Dermis microvascular lymphatic vessel endothelial cell (primary cell): ENCODE data around the gene MACROD1. TPM values are rescaled to one million over a fixed set of nuclear protein-coding genes. Genes with fewer than 3 reads are reported as not detected.

Experiments
- DNase-seq, 2 donors: peaks; one replicate each; pipeline versions ENCODE4 v3.0.0 to v3.0.0-alpha.2; 2010; ENCODE audit warnings: low read depth in 2 of 2
- total RNA-seq: library from RNA; depleted of rRNA; stranded (reverse); fragments of >200 nt; gene quantifications from 2 replicates; pipeline ENCODE4 v1.2.1, GENCODE V29; 2014

MACROD1 gene
- total RNA-seq, 1 donor from 2014 or later, result 23.1 TPM

DNA sequence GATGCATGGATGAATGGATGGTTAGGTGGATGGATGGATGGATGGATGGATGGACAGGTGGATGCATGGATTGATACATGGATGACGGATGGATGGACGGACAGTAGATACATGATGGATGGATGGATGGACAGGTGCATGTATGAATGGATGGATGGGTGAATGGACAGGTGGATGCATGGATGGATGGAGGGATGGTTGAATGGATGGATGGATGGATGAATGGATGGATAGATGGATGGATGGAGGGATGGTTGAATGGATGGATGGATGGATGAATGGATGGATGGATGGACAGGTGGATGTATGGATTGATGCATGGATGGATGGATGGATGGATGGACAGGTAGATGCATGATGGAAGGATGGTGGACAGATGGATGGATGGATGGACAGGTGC is 51.7 kb downstream of the MACROD1 start:
- DNase-seq, result no peak

DNA sequence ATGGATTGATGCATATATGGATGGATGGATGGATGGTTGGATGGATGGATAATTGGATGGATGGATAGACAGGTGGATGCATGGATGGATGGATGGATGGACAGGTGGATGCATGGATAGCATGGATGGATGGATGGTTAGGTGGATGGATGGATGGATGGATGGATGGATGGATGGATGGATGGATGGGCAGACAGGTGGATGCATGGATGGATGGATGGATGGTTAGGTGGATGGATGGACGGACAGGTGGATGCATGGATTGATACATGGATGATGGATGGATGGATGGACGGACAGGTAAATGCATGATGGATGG is 52.5 kb downstream of the MACROD1 start:
- DNase-seq, result no peak

DNA sequence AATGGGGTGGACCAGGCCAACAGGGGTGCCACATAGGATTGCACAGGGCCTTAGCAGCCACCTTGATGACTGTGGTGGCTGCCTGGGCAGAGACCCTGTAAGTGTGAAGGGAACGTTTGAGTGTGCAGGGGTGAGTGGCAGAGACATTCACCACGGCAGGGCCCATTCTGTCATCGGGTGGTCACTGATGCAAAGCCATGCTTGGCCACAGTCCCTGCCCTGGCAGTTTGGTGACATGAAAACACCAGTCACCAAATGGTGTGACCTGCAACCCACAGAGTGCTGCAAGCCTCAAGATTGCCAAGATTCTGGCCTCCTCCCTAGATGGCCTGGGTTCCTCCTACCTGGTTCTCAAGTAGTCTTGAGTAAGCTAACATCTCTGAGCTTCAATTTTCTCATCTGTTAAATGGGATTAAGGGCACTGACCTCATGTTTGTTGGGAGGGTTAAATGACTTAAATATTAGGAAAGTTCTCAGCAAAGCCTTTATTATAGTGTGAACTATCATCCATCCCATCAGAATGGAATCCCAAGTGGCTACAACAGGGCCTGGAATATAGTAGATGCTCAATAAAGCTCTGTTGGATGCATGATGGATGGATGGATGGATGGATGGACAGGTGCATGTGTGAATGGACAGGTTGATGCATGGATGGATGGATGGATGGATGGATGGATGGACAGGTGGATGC is 53.0 kb downstream of the MACROD1 start:
- no peak for DNase-seq

GRCh38 chr11:64110465-64111375 is 55.2 kb downstream of the MACROD1 start:
- DNase-seq, result no peak

- DNase-seq, result no peak
Measured at GRCh38 chr11:64109332-64109731, 56.6 kb downstream of the MACROD1 start.

- DNase-seq, result no peak
Measured at GRCh38 chr11:64107303-64107702, 58.6 kb downstream of the MACROD1 start.

DNA sequence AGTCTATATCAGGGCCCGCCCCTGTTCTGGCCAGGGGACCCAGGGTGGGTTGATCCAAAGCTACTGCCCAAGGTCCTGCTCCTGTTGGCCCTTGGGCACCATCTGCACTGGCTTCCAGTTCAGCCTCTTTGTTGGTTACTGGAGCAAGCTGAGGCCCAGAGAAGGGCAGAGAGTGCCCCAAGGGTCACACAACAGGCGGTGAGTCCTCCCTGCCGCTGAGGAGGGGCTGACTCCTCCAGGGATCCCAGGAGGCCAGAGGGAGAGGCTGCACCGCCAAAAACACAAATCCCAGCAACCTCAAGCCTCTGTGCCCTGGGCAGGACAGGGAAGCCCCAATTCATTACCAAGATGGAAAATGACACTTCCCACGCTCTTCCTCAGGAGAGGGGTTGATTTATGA is 61.3 kb downstream of the MACROD1 start:
- DNase-seq, result no peak

DNA sequence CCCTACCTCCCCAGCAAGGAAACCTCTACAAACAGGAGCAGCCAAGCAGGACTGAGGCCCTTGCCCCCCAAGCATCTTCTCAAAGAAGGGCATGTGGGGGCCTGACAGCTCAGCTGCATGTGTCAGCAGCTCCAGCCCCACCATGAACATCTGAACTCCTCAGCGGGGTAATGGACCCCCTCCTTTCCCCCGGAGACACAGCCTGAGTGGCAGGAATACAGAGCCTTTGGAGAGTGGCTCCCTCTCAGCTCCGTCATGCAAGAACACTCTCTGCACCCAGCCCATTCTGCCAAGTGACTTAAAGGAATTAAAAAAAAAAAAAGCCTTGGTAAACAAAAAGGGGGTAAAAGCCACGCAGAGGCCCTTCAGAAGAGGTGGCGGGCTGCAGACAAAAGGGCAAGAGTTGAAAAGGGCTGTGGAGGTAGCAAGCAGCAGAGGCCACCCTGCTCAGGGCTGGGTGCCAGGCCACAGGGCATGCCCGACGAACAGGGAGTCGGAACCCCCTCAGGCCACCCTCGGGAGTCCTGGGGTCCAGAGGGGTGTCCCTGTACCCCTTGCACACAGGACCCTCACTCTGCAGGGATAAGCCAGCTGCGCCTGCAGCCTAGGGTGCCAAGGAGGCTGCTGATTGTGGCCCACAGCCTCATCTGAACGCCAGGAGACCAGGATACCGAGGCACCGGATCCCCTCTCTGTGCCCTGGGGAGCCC is 62.5 kb downstream of the MACROD1 start:
- no peak for DNase-seq

DNA sequence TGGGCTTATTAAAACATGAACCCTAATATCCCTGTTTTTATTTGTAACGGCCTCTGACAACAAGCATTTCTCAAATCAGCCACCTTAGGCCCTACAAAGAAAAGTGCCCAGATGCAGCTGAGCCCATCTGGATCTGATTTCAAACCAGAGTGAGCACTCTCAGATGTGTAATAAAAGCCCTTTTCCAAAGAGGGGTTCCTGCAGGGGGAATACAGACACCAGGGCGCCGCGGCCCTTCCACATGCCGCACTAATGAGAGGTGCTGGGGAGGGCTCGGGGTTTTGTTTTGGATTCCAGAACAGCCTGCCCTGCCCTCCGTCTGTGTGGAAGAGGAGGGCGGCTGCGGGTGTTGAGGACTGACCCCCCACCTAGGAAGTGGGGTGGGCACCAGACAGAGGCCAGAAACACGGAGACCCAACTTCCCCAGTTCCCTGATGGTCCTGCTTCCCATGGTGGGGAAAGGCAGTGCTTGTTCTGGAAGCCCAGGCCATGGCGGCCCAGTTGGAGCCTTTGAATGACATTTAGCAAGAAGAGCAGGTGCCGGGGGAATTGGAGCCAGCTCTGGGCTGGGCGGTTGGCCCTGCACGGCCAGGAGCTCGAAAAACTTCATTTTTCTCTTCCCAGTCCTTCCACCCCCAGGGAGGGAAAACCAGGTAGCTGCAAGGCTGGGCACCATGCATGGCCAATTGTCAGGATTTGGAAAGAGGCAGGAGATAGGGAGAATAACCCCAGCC is 63.7 kb downstream of the MACROD1 start:
- no peak for DNase-seq

- no peak for DNase-seq
Measured at GRCh38 chr11:64101461-64101860, 64.5 kb downstream of the MACROD1 start.

- no peak for DNase-seq
Measured at GRCh38 chr11:64100782-64101353, 65.0 kb downstream of the MACROD1 start.

DNA sequence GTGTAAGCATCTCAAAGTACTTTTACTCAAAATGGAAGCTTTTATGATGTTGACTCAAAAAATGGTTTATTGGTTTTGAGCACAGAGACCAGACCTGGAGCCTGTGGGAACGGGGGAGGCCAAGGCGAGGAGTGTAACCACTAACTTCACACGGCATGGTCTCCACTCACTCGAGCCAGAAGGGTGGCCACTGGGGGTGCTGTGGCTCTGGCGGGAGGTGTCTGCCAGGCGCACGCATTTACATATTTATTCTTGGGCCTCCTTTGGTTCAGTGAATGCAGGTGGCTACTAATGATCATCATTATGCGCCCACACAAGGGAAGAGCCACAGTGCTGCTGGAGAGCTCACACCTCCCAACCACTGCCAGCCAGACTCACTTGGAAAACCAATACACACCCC is 65.6 kb downstream of the MACROD1 start:
- DNase-seq, result no peak

- no peak for DNase-seq
Measured at GRCh38 chr11:64099436-64099835, 66.5 kb downstream of the MACROD1 start.

DNA sequence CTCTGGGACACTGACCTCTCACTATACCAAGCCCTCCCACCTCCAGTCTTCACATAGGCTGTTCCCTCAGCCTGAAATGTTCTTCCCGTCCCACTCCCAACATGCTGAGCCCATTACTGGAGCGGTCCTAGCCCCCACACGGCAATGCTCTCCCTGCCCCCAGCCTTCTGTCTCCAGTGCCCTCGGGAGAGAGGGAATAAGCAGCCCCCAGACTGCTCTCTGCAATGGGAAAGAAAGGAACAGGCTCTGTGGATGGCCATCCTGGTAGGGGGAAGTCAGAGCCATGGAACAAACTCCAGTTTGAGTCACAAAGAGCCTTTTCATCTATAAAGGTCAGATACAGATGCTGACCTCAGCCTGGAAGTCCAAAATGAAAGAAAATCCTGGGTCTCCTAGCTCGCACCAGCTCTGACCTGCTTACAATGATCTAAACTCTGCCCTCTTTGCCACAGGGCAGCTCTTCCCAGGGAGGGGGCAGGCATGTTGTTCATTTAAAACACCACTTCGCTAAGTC is 67.5 kb downstream of the MACROD1 start:
- DNase-seq, result no peak

DNA sequence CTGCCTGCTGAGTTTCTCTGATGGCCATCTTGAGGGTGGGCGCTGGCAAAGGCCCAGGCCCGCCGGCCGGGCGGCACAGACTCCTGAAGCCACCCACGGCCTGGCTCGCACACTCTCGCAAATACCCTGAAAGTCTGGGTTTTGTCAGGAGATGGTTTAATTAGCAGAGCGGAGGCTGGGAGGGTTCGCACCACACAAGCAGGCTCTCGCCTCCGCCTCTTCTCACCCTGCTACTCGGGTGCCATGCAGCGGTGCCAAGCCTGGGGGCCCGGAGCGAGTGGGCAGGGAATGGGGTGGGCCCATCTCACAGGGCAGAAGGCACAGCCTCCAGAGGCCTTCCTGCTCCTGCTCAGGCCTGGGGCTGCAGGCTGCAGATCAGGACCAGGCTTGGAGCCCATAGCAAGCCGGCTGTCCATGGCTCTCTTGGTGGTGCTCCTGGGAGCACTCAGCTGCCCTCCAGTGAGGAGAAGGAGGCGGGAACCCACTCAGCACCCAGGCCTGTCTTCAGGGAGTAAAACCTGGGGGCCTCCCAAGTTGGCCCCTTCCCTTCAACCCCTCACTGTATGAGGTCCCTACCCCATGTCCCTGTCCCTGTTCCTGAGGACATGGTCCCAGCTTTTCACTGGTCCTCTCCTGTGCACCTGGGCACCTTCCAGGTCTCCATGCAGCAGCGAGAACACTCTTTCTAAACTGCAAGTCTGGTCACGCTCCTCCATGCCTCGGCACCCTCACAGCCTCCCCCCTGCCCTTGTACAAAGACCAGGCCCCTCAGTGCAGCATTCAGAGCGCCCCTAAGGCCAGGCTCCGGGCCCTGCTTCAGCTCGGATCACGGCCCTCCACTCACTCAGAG is 68.2 kb downstream of the MACROD1 start:
- DNase-seq, result no peak

- DNase-seq, result no peak
Measured at GRCh38 chr11:64096835-64097234, 69.1 kb downstream of the MACROD1 start.

DNA sequence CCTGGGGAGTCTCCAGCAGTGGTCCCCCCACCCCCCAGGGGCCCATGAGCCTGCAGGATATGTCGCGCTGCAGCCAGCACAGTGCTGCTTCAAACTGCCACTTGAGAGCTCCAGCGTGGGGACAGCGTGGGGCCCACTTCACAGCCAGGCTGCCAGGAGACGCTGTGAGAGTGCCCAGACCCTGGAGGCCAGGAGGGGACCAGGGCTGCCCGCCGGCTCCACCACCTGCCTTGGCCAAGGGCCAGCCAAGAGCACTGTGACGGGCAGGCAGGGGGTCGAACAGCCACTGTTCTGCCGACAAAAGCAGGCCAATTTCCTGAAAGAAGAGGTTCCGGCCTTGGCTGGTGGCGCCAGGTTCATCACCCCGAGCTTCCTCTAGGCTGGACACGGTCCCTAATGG is 70.0 kb downstream of the MACROD1 start:
- peak in 1 of 2 donors; percentile 22 for DNase-seq

- peak in 1 of 2 donors; percentile 10 for DNase-seq
Measured at GRCh38 chr11:64095273-64095817, 70.6 kb downstream of the MACROD1 start.

DNA sequence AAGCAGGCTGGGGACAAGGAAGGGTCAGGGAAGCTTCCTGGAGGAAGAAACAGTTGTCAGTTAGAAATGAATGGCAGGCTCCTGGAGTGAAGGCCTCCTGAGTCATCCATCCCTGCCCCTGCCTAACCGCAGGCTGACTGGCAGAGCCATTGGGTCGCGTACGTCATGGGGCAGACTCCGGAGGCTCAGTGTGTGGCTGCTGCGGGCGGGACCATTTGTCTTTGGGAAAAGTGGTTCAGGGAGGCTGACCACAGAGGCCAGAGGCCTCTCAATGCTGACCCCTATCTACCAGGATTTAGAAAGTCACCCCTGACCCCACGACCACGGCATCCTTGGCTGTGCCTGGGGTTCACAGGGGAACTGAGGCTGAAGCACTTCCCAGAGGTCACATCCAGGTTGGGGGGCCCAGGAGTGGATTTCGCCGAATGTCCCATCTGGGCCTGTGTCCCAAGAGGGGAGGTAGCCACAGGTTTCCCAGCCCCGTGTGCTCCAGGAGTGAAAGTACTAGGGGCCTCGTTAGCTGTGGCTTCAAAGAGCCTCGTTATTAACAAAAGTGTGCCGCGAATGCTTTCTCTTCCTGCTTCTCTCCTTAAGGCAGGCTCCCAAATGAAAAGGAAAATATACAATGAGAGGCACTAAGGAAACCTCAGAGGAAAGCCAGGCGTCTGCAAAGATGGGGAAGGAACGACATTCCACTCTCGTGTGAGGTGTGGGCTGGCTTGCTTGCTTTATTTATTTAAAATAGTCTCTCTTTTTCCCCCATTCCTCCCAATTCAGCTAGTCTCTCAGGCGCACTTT is 71.3 kb downstream of the MACROD1 start:
- DNase-seq, result peak; percentile 5 to 76
